NCI-H2107 (cell line): ENCODE results near the gene MAP2K1.
"Not testable (repeated sequence)": the region's sequence is repeated elsewhere in the genome, so short reads cannot be mapped to it uniquely, and the experiment has no call there.

Experiments used
- DNase-seq: peaks from one replicate; lab custom pipeline; 2025; lab: John Stamatoyannopoulos, UW

MAP2K1 gene

DNA sequence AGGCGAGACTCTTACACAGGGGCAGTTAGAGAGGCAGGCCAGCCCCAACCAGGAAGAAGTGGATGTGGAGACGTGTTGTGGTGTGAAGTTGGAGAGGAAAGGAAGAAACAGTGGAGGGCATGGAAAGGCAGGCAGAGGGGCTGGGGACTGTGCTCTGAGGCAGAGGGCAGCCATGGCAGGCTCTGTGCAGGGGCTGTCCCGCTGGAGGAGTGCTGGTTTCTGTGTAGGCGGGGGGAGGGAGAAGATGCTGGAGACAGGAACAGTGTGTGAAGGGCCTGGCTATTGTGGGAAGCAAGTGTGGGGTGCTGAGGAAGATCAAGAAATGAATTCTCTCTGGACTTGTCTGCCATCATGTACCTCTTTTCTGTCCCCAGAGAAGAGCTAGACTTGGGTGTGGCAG is 89.8 kb downstream of the MAP2K1 start:
- DNase-seq, result no peak

DNA sequence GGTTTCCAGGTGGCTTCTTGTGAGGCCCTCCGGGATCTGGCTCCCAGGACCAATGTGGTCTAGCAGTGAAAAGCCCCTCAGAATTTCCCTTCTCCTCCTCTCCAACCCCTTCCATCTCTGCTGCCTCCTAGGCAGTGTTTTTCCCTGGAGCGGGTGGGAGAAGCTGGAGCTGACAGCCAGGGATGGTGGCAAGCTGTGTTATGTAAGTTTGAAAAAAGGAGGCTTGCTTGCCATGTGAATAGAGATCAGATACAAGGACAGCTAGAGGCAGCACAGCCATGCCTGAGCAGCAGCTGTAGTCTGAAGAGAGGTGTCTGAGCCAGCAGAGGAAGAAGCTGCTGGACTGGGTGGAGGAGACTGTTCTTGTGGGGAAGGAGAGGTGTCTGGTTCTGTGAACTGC is 90.3 kb downstream of the MAP2K1 start:
- DNase-seq, result no peak

DNA sequence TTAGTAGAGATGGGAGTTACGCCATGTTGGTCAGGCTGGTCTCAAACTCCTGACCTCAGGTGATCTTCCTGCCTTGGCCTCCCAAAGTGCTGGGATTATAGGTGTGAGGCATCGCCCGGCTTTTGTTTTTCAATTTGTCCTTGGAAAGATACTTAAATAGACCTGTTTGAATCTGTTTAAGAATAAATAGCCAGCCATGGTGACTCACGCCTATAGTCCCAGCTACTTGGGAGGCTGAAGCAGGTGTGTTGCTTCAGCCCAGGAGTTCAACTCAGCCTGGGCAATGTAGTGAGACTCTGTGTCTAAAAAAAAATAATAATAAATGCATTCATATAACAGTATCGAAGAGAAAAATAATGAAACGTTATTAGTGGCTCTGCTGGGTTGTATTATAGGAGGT is 93.6 kb downstream of the MAP2K1 start:
- no peak for DNase-seq

DNA sequence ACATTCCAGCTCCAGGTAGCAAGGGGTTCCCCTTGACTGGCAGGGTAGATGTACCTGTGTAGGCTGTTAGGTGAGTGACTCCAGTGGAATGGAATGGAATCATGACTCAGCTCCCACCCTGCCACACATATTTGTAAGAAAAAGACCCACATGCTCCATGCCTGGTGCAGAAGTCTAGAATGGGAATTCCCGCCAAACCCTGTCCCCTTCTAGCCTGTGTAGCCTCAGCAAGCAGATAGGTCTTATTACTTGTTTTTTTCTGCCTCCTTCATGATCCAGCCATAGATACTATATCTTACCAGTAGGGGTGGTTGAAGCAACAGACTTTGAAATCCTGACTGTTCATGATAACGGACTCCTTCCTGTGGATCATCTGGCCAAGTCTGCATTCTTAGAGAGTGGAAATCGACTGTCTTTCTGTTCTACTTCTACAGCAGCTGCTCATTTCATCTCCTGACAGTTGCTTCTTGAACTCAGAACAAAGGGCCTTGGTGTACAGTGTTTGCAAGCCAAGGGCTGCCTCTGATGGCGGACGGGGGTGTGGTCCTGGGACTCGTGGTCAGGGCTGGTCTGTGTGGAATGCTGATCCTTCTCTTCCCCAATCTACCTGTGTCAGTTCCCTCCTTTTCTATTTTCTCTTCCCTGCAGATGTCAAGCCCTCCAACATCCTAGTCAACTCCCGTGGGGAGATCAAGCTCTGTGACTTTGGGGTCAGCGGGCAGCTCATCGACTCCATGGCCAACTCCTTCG is 94.6 kb downstream of the MAP2K1 start:
- no peak for DNase-seq

DNA sequence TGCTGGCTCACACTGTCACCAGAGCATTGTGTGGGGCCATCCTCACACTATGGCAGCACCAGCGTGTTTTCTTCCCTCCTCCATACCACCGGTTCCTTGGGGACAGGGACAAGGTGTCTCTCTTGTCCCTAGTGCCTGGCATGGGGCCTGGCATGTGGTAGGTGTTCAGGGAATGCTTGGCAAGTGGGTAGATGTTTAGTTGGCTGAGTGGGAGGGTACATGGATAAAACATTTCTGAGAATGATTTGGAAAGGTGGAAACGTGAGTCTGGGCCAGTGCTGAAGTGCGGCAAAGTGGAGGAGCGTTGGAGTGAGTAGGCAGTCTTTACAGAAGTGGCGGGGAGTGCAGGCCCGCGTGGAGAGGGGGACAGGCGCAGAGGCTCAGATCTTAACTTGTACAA is 95.8 kb downstream of the MAP2K1 start:
- DNase-seq, result no peak

DNA sequence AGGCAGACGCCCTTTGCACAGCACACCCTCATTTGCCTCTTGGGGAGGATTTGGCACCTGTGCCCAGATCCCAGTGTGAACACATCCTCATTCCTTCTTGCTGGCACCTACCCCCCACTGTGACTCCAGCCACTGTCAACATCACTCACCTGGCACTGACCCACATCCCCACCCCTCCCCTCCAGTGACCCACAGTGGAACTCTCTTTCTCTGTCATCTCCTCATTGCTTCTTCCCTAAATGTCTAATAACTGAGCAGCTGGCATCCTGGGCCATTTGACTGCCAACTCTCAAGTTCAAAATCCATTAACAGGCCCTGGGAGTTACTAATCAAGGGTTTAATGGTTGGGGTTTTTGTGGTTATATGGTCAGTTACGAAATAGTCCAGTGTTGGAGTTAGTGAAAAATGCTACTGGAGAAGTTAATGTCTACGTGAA is 96.4 kb downstream of the MAP2K1 start:
- DNase-seq, result no peak

DNA sequence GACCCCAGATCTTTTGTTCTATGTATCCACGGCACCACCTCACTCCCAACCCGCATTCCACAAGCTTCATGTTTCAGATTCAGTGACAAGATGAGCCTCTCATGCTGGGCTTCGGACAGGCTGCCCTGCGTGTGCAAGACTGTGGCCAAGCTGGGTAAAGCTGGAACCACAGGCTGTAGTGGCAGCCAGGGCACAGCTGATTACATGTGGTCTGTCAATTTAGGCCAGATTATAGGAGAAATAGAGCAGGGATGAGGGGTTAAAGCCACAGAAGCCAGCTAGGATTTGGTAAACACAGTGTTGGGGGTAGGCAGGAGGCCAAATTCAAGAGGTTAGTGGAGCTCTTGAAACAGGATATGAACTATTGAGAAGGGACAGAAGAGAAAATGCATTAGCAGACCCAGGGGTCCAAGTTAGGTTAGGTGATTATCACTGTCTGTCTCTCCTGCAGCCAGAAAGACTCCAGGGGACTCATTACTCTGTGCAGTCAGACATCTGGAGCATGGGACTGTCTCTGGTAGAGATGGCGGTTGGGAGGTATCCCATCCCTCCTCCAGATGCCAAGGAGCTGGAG is 97.9 kb downstream of the MAP2K1 start:
- DNase-seq, result no peak

DNA sequence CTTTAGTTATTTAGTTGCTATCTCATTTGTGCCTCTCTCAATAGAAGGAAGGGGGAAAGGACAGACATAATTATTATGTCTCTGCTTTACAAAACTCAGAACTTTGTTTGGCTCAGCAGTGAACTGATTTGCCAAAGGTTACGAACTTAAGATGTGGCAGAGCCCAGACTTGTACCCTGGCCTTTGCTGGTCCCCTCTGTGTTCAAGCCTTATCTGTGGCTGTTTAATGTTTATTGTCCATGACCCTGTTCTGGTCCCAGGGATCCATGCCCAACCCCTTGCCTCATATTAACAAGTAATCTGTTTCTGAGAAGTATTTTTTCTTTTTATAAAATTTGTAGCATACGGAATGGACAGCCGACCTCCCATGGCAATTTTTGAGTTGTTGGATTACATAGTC is 100.2 kb downstream of the MAP2K1 start:
- DNase-seq, result no peak

DNA sequence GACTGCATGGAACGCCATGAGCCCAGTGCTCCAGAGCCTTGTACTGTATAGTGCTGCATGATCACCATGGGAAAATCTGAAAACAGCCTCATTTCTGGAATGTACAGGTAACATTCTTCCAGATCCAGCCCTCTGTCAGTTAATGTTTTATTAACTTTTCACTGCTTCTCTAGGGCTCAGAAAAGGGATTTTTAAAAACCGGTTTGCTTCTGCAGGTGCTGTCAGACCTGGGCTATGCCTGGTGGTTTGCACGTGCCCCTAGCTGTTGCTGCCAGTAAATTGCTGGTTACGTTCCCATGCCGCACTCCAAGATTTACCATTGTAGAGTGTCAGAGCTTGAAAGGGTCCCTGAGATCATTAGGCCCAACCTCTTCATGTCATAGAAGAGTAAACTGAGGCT is 101.8 kb downstream of the MAP2K1 start:
- DNase-seq, result no peak

DNA sequence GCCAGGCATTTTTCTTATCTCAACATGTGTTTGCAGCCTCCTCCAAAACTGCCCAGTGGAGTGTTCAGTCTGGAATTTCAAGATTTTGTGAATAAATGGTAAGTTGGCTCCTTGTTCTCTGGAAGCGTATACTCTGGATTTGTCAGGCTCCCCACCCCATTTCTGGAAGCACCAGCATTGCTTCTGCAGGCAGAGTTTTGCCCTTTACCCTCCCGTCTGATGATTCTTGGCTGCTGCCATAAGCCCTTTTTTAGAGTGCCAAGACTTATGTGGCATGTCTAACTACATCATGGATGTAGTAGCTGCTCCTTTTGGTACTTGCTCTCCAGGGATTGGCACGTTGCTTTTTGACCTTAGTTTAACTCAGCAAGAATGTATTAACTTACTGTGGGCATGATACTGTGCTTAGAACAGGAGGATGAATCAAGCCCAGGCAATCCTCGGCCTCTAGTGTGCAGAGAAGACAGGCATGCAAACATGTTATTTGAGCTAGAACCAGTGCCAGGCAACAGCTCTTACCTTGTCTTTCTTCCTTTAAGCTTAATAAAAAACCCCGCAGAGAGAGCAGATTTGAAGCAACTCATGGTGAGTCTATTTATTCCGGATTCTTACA is 102.6 kb downstream of the MAP2K1 start:
- no peak for DNase-seq

DNA sequence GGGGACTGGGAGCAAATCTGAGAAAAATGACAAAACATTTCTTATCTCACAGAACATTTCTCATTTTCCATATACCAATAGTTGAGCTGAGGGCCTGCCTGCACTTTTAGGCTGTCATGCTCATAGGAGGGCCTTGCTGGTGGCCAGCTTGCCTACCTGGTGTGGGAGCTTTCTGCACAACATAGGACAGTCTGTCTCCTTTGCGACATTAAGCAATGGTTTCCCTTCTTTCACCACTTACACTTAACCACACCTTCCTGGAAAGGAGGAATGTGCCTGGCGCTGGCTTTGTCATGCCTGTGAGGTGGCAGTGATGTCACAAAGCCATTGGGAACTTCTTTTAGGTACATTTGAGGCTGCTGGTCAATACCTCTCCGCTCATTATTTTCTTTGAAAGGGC is 105.1 kb downstream of the MAP2K1 start:
- no peak for DNase-seq

DNA sequence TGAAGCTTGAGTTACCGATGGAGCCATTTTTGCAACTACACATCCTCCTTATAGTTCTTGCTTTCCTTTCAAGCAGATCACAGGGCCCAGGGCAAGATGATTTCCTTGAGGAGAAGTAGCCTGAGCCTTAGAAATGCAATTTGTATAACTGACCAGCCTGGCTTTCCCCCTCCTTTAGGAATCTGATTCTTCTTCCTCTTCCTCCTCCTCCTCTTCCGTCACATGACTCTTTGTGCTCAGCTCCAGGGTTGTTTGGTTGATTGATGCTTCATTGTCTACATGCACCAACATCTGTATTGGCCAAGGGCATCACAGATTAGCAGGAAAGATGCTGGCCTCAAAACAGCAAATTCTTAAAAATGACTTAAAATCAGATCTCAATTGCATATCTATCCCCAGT is 107.5 kb downstream of the MAP2K1 start:
- DNase-seq, result no peak

DNA sequence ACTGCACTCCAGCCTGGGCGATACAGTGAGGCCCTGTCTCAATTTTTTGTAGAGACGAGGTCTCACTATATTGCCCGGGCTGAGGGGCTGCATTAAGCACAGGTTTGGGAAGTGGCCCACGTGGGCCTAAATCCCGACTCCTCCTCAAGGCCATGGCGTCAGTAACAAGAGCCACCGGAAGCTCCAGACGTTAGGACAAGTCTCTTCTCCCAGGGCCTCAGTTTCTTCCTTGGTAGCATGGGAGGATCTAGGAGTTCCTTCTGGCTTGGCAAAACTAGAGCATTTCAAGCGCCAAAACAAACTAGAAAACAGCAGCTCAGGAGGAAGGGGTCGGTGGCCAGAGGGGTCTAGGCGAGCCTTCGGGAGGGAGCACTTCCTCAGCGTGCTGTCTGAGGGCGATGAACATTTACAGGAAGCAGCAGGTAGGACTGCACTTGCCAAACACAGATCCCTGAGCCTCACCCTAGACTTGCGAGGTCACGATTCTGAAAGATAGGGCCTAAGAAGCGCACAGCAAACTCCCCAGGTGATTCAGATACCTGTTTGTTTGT is 110.3 kb downstream of the MAP2K1 start:
- no peak for DNase-seq

DNA sequence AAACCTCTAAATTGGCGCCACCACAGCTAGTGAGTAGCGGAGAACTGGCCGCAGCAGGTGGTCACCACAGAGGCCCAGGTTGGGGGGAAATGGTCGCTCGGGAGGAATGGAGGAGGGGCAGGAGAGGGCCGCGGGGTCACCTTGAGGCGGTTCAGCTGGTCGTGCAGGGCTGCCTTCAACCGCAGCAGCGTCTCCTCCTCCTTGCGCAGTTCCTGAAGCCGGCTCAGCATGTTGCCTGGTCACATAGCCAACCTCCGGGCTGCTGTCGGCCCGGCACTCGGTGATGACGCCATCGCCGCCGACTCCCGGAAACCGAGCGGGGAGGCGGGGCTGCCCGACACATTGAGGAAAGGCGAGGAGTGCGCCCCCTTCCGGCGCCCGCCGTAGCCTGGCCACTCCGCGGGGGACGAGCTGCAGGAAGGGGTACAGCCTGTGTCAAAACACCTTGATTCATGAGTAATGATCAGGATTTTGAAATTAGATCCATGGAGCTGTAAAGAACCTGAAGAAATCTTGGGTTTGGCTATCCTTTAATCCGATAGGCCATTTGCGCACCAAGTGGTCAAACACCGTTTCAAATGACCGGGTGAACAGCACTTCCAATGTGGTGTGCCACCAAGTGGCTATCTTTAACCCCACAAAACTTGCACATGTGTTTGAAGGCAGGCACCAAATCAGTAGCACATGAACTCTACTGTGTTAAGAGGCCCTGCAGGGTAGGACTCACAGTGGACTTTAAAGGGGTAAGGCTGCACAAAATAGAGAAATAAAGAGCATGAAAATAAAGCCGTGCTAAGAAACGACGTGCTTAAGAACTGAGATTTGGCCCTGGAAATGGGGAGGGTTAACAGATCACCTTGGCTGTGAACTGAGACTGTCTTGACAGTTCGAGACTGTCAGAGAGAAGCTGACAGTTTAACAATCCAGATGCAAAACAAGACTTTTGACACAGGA is 111.1 kb downstream of the MAP2K1 start, which contains the start of gene SNAPC5:
TSS of gene SNAPC5 (minus strand) at position 261 of the 954 bp plus-strand sequence. CDS start at position 230, 31 bp downstream.
- DNase-seq, result peak; percentile 84

DNA sequence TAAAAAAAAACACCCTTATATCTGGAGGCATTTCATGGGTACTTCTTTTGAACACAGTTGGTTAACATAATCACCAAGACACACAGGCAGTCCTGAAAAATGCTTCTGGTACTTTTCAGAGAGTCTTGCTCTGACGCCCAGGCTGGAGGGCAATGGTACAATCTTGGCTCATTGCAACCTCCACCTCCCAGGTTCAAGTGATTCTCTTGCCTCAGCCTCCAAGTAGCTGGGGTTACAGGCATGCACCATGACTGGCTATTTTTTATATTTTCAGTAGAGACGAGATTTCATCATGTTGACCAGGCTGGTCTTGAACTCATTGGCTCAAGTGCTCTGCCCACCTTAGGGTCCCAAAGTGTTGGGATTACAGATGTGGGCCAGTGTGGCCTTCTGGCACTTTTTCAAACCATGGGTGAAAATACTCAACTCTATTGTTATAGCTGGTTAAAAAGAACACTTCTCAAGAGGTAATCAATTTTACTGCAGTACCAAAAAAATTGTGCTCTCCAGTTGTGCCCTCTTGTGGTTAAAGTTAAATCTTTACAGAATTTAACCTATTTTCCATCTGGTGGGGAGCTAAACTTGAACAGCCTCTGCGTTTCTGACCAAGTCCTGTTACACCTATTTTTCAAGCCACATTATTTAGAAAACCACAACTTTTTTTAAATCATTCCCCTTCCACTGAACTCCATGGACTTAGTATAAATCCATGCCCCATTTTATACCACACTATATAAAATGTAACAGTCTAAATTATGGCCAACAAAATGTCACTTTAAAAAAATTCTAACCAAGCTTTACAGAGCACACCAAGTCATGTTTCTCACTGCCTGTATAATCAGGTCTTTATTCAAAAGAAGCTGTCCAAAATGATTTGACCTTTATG is 112.0 kb downstream of the MAP2K1 start:
- DNase-seq, result no peak

DNA sequence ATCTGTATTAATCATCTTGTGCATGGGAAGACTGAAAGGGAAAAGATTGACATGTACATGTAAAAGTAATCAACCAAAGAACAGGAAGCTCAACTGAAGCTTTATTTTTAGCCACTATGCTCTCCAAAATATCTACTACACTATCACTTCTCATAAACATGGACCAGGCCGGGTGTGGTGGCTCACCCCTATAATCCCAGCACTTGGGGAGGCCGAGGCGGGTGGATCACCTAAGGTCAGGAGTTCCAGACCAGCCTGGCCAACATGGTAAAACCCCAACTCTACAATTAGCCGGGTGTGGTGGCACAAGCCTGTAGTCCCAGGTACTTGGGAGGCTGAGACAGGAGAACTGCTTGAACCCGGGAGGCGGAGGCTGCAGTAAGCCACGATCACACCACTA is 113.6 kb downstream of the MAP2K1 start:
- DNase-seq, result not testable (repeated sequence)

DNA sequence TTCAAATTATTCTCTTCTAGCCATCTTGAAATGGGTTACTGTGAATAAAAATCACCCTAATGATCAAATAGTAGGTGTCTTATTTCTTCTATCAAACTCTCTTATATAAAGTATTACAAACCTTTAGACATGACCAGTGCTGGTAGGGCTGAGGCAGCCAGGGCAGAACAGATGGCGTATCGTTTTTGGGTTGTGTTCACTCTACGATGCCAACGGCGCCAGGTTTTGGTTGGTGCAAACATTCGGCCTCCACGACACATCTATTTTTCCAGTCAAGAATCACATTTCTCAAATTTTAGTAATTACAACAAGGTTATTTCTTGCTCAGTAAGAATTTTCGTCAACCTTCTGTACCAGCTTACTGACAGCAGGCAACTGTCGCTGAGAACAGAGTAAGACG is 115.8 kb downstream of the MAP2K1 start:
- DNase-seq, result no peak

DNA sequence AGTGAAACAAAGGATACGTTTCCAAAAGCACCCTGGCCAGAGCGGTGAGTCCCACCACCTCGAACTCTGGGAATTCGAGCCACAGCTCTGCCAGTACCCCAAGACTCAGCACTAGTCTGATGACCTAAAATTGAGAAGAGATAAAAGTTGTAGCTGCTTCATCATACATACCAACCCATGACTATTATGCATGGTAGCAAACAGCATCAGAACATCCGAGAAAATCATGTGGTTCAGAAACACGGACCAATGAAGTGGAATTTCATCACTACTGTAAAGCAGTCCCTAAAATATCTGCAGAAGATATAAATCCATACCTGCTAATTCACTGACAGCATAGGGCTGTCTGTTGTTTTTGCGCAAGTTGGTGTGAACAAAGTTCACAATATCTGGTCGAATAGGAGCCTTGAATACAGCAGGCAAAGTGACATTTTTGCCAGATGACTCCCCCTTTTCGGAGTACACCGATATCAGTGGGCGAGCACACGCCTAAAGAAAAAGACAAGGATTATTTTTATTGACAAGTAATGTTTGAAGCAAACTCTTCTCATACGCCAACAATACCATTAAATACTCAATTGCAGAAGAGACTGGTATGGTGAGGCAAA is 116.4 kb downstream of the MAP2K1 start:
- DNase-seq, result not testable (repeated sequence)

DNA sequence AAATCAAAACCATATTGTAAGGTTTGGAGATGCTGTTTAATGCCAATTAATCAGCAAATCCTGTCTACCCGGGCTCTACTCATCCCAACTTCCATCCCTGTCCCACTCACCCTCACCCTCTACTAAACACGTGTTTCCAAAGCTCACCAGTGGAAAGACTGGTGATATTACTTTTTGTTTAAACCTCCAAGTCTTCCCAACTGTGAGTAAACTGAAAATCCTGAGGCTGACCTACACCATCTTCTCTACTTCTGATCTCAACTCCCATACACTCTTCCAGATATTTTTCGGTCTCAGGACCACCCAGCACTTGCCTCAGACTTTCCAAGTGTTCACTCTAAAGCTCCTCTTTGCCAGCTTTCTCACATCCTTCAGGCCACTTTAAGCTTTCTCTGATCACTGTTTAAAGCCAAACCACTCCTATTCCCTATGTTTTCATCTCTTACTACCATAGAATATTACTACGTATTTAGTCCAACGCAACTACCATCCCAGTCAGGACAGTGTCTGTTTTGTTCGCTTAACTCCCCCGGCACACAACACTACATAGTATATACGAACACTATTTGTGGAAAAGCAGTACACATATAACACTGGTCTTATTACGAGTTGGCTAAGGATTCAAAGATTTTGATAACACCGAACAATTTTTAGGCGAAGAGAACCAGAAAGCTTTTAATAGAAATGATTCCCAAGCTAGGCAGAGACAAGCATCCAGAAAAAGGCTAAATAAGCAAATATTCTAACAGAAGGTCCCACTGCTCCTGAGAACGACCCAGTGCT is 117.3 kb downstream of the MAP2K1 start:
- DNase-seq, result no peak
